ENCODE measurements around the gene CCDC141. TPM values are rescaled to one million over a fixed set of nuclear protein-coding genes. Genes with fewer than 3 reads are reported as not detected.

The CCDC141 gene
- total RNA-seq, 4 donors from 2014 or later, result 4.3 to 8.1 (median 6.1) TPM

DNA sequence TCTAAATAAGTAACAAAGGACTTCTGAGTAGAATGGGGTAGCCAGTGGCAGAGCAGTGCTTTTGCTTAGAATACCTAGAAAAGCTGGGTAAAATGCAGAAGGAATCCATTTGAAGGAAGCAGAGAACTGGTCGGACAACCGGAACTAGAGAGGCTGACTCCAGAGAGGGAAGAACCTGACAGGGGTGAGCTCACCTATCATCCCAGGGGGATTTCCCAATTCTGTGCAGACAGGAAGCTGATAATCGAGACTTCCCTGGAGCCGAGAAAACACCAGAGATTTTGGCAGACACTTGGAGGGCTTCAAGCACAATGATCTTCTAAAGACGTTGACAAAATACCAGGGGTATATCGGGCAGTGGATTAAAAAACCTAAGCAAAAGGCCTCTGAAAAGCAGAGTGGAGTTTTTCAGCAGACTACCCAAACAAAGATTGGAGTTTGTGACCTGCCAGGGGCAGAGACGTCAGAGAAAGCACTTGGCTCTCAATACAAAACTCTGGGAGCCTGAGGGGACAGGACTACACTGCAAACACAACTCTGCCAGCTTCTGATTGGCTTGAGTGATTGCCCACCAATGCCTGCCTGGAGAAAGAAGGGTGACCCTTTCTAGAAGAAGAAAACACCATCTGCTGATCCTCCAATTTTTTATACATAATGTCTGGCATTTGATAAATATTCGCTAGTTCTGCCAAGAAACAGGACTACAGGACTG is 175.3 kb downstream of the CCDC141 start:
- WGBS, 2 donors, result 40 to 44% methylated on average over 8 of the region's 8 CpGs
- H3K9me3 ChIP-seq, result no peaks in the 10 kb centered on the region
- H3K4me3 ChIP-seq (replicated peaks in 1 of 3), result no peak overlapping the region
- no peaks in the 10 kb centered on the region for H3K27me3 ChIP-seq
- intact Hi-C loops (cut with DNase I), result no loop called here
- peak overlapping the region in 1 of 3 donors; percentile 4 for H3K27ac ChIP-seq
- no peaks in the 10 kb centered on the region for H3K36me3 ChIP-seq
- peak in 1 of 2 donors; percentile 10 for DNase-seq
- H3K4me1 ChIP-seq, result no peaks in the 10 kb centered on the region
- no peak for TF ChIP-seq POLR2A (IDR thresholded peaks at IDR 0.05)
- TF ChIP-seq, protein P1, sequence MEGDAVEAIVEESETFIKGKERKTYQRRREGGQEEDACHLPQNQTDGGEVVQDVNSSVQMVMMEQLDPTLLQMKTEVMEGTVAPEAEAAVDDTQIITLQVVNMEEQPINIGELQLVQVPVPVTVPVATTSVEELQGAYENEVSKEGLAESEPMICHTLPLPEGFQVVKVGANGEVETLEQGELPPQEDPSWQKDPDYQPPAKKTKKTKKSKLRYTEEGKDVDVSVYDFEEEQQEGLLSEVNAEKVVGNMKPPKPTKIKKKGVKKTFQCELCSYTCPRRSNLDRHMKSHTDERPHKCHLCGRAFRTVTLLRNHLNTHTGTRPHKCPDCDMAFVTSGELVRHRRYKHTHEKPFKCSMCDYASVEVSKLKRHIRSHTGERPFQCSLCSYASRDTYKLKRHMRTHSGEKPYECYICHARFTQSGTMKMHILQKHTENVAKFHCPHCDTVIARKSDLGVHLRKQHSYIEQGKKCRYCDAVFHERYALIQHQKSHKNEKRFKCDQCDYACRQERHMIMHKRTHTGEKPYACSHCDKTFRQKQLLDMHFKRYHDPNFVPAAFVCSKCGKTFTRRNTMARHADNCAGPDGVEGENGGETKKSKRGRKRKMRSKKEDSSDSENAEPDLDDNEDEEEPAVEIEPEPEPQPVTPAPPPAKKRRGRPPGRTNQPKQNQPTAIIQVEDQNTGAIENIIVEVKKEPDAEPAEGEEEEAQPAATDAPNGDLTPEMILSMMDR (IDR thresholded peaks at IDR 0.05), result no peak

DNA sequence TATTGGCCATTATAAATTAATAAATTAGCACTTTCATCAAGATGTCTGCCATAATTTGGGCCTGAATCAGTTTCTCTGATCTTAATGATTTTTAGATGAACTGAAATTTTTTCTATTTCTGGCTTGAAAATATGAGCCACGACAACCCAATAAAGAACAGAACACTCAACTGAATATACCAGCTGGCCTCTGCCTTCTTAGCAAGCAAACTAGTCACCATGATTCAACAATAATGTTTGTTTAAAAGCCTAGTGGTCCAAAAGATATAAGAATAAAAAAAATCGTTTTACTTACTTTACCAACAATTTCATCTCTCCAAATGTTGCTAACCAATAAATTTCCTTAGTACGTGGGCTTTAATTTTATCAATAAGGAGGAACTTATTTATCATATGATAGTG is 176.0 kb downstream of the CCDC141 start:
- WGBS, 2 donors, result 93 to 94% methylated on average over 3 of the region's 3 CpGs

GRCh38 chr2:178871536-178871935 is 178.4 kb downstream of the CCDC141 start:
- intact Hi-C loops (cut with DNase I), result no loop called here
- no peak overlapping the region for H3K27ac ChIP-seq
- H3K36me3 ChIP-seq, result no peaks in the 10 kb centered on the region
- 93 to 95% methylated on average over 1 of the region's 1 CpG for WGBS, 2 donors
- H3K4me1 ChIP-seq, result no peaks in the 10 kb centered on the region
- no peaks in the 10 kb centered on the region for H3K27me3 ChIP-seq
- H3K4me3 ChIP-seq (replicated peaks in 1 of 3), result no peak overlapping the region
- no peak for DNase-seq
- H3K9me3 ChIP-seq, result no peaks in the 10 kb centered on the region
- TF ChIP-seq, protein P1 (IDR thresholded peaks at IDR 0.05), result no peak
- TF ChIP-seq POLR2A (IDR thresholded peaks at IDR 0.05), result no peak

More for the DNA sequence above, 176.0 kb downstream of the CCDC141 start:
- no peaks in the 10 kb centered on the region for H3K36me3 ChIP-seq
- H3K9me3 ChIP-seq, result no peaks in the 10 kb centered on the region
- no peaks in the 10 kb centered on the region for H3K4me1 ChIP-seq
- no peaks in the 10 kb centered on the region for H3K27me3 ChIP-seq
- intact Hi-C loops (cut with DNase I), result no loop called here
- TF ChIP-seq, protein P1 (IDR thresholded peaks at IDR 0.05), result no peak
- TF ChIP-seq POLR2A (IDR thresholded peaks at IDR 0.05), result no peak
- no peak overlapping the region for H3K4me3 ChIP-seq (replicated peaks in 1 of 3)
- no peak for DNase-seq
- no peak overlapping the region for H3K27ac ChIP-seq

DNA sequence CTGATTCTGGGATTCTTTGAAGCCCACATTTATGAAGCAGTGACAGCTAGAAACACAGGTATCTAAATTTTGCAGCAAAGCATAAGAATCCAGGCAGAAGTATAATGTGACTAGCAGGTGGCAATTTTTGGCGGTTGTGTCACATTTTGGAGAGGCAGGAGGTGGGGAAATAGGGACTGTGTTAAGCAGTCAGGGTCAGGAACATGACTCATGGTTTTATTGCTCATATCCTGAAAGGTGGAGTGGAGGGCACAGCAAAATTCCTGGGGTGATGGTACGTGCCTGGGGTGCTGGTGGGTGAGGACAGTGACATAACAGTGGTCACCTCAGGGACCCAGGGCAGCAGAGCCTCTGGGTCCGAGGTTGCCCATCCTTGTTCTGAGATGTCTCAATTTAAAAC is 179.2 kb downstream of the CCDC141 start:
- H3K27ac ChIP-seq, result no peak overlapping the region
- no peaks in the 10 kb centered on the region for H3K4me1 ChIP-seq
- DNase-seq, result no peak
- H3K36me3 ChIP-seq, result no peaks in the 10 kb centered on the region
- intact Hi-C loops (cut with DNase I), result no loop called here
- H3K27me3 ChIP-seq, result no peaks in the 10 kb centered on the region
- TF ChIP-seq POLR2A (IDR thresholded peaks at IDR 0.05), result no peak
- TF ChIP-seq, protein P1 (IDR thresholded peaks at IDR 0.05), result no peak
- 78 to 79% methylated on average over 3 of the region's 3 CpGs for WGBS, 2 donors
- H3K9me3 ChIP-seq, result no peaks in the 10 kb centered on the region
- H3K4me3 ChIP-seq (replicated peaks in 1 of 3), result no peak overlapping the region

GRCh38 chr2:178865999-178866398 is 183.9 kb downstream of the CCDC141 start:
- no peak overlapping the region for H3K27ac ChIP-seq
- intact Hi-C loops (cut with DNase I), result no loop called here
- no peaks in the 10 kb centered on the region for H3K36me3 ChIP-seq
- H3K27me3 ChIP-seq, result no peaks in the 10 kb centered on the region
- no peak overlapping the region for H3K4me3 ChIP-seq (replicated peaks in 1 of 3)
- DNase-seq, result no peak
- TF ChIP-seq POLR2A (IDR thresholded peaks at IDR 0.05), result no peak
- TF ChIP-seq, protein P1 (IDR thresholded peaks at IDR 0.05), result no peak
- H3K4me1 ChIP-seq, result peaks cover 0 to 5% of the 10 kb centered on the region in 2 donors
- H3K9me3 ChIP-seq, result no peaks in the 10 kb centered on the region
- 94 to 97% methylated on average over 2 of the region's 2 CpGs for WGBS, 2 donors
